ENCODE data around the gene SNRNP70. TPM values are rescaled to one million over a fixed set of nuclear protein-coding genes. Genes with fewer than 3 reads are reported as not detected.

Gene SNRNP70
- total and polyA plus RNA-seq, 2 of the 13 experiments (the other 11 are each of a cell fraction or from before 2014, with no cell fraction given) = 150 to 210 TPM

GRCh38 chr19:49148784-49149651 lies 63.8 kb downstream of the SNRNP70 start (continued):
- no peak for TF ChIP-seq ZNF644 (CRISPR knock-in tag; IDR thresholded peaks at IDR 0.05; ENCODE audit: low read depth)
- TF ChIP-seq ZNF879 (CRISPR knock-in tag; IDR thresholded peaks at IDR 0.05) = no peak
- TF ChIP-seq EHMT2 (IDR thresholded peaks at IDR 0.05; ENCODE audit: borderline replicate concordance, low read depth, low read length) = no peak
- TF ChIP-seq GFI1 (CRISPR knock-in tag; IDR thresholded peaks at IDR 0.05; ENCODE audit: borderline replicate concordance) = no peak
- no peak for TF ChIP-seq ZNF235 (CRISPR knock-in tag; IDR thresholded peaks at IDR 0.05; ENCODE audit: borderline replicate concordance)
- TF ChIP-seq ARNTL (CRISPR knock-in tag; IDR thresholded peaks at IDR 0.05) = 0 out of 2 replicates have a peak, but pooled peaks have one; percentile 32
- peak; percentile 17 for TF ChIP-seq ZEB1 (IDR thresholded peaks at IDR 0.05; ENCODE audit: insufficient replicate concordance, low read depth)
- TF ChIP-seq ZNF468 (CRISPR knock-in tag; IDR thresholded peaks at IDR 0.05) = 0 out of 2 replicates have a peak, but pooled peaks have one; percentile 17
- TF ChIP-seq MAFG (CRISPR knock-in tag; IDR thresholded peaks at IDR 0.05) = no peak
- no peak for TF ChIP-seq IKZF5 (CRISPR knock-in tag; IDR thresholded peaks at IDR 0.05)
- TF ChIP-seq ZBTB10 (CRISPR knock-in tag; IDR thresholded peaks at IDR 0.05; ENCODE audit: borderline replicate concordance) = no peak
- TF ChIP-seq HDAC1 (CRISPR knock-in tag; IDR thresholded peaks at IDR 0.05) = no peak
- TF ChIP-seq FOXO4 (CRISPR knock-in tag; conservative IDR thresholded peaks at IDR 0.05) = no peak
- no peak for TF ChIP-seq TCF12 (IDR thresholded peaks at IDR 0.05)
- TF ChIP-seq TCF12 (CRISPR knock-in tag; IDR thresholded peaks at IDR 0.05) = peak; percentile 55; the same call in 1 of the 2 replicates
- peak; percentile 12; the same call in 1 of the 2 replicates for TF ChIP-seq YEATS2 (CRISPR knock-in tag; IDR thresholded peaks at IDR 0.05; ENCODE audit: borderline replicate concordance)
- peak; percentile 55; the same call in 1 of the 2 replicates for TF ChIP-seq ZNF280B (CRISPR knock-in tag; IDR thresholded peaks at IDR 0.05; ENCODE audit: borderline replicate concordance)
- 0 out of 2 replicates have a peak, but pooled peaks have one; percentile 27 for TF ChIP-seq PCBP1 (IDR thresholded peaks at IDR 0.05; ENCODE audit: borderline replicate concordance, low read depth, low read length)
- TF ChIP-seq ZBTB44 (CRISPR knock-in tag; IDR thresholded peaks at IDR 0.05) = no peak
- 0 out of 2 replicates have a peak, but pooled peaks have one; percentile 47 for TF ChIP-seq CHCHD3 (CRISPR knock-in tag; IDR thresholded peaks at IDR 0.05)
